T-cell (primary cell): ENCODE results near the gene RXYLT1. TPM values are rescaled to one million over a fixed set of nuclear protein-coding genes. Genes with fewer than 3 reads are reported as not detected.

Experiments used
- ATAC-seq, 4 experiments: fragments of 200-7000 bp in 3 of 4; fragments of 150-1000 bp in 1 of 4; cut with Tn5 transposase; replicated peaks in 1 of 4; 1 replicate in 3 of 4; 2 replicates in 1 of 4; pipeline ENCODE4 v1.10.0; 2021; ENCODE audit warnings: moderate library complexity in 3 of 4, mild to moderate bottlenecking in 2 of 4, moderate number of reproducible peaks in 1 of 4
- CTCF ChIA-PET, 2 donors: fragments of 300-600 bp; sonication (Branson Sonifier 250); formaldehyde crosslinking; loops; one replicate each; lab custom pipeline; 2022; ENCODE audit warnings: antibody characterized with exemption in 2 of 2; lab: Charles Lee
- POLR2A ChIA-PET, 2 donors: fragments of 300-600 bp; sonication (Branson Sonifier 250); formaldehyde crosslinking; loops; one replicate each; lab custom pipeline; 2022; ENCODE audit warnings: antibody characterized with exemption in 2 of 2; lab: Charles Lee
- DNase-seq, 35 experiments: peaks; one replicate each; pipeline versions ENCODE4 v3.0.0 to v3.0.0-alpha.2; 2013 to 2023
- H3K27ac ChIP-seq: one replicate; pipeline ENCODE4 v1.5.1; 2013; ENCODE audit warnings: low read length
- H3K27me3 ChIP-seq, 2 experiments: replicated peaks in 1 of 2; 1 replicate in 1 of 2; 2 replicates in 1 of 2; pipeline versions ENCODE4 v1.6.1 to v1.7.0; 2013; ENCODE audit warnings: low read length in 1 of 2, mixed read lengths in 1 of 2; ENCODE audit not compliant: control insufficient read depth in 2 of 2, insufficient read depth in 2 of 2; ENCODE audit errors: extremely low read depth in 1 of 2
- H3K36me3 ChIP-seq, 2 donors: 1 replicate in 1 of 2; 2 replicates in 1 of 2; pipeline versions ENCODE4 v1.6.1 to v1.7.0; 2013; ENCODE audit warnings: low read length in 1 of 2; ENCODE audit not compliant: control insufficient read depth in 2 of 2, insufficient read depth in 1 of 2; ENCODE audit errors: extremely low read depth in 1 of 2
- H3K4me1 ChIP-seq, 2 experiments: 1 replicate in 1 of 2; 2 replicates in 1 of 2; pipeline versions ENCODE4 v1.6.1 to v1.7.0; 2013; ENCODE audit warnings: low read length in 2 of 2, mixed read lengths in 1 of 2; ENCODE audit not compliant: insufficient read depth in 2 of 2, control insufficient read depth in 1 of 2; ENCODE audit errors: extremely low read depth in 1 of 2
- H3K4me3 ChIP-seq, 2 donors: 1 replicate in 1 of 2; 2 replicates in 1 of 2; pipeline versions ENCODE4 v1.5.1 to v1.7.0; 2013; ENCODE audit warnings: mild to moderate bottlenecking in 2 of 2, low read length in 1 of 2, moderate library complexity in 1 of 2; ENCODE audit not compliant: control insufficient read depth in 1 of 2; ENCODE audit errors: extremely low read depth in 1 of 2
- H3K9me3 ChIP-seq: 2 replicates; pipeline ENCODE4 v1.7.0; 2013
- H3K27ac Mint-ChIP-seq, 2 donors: one replicate each; pipeline ENCODE4 v1.8.0; 2020 to 2021; ENCODE audit warnings: mild to moderate bottlenecking in 2 of 2, mixed read lengths in 2 of 2
- H3K27me3 Mint-ChIP-seq, 2 donors: one replicate each; pipeline ENCODE4 v1.8.0; 2021 to 2022; ENCODE audit warnings: mixed read lengths in 2 of 2
- H3K36me3 Mint-ChIP-seq: one replicate; pipeline ENCODE4 v1.8.0; 2021; ENCODE audit warnings: mixed read lengths
- H3K4me1 Mint-ChIP-seq, 3 donors: one replicate each; pipeline ENCODE4 v1.8.0; 2020 to 2022; ENCODE audit warnings: mixed read lengths in 3 of 3, mild to moderate bottlenecking in 1 of 3
- H3K4me3 Mint-ChIP-seq, 3 donors: one replicate each; pipeline ENCODE4 v1.8.0; 2020 to 2022; ENCODE audit warnings: mild to moderate bottlenecking in 3 of 3, mixed read lengths in 3 of 3, moderate library complexity in 3 of 3
- H3K9me3 Mint-ChIP-seq, 3 donors: one replicate each; pipeline ENCODE4 v1.8.0; 2020 to 2022; ENCODE audit warnings: mixed read lengths in 3 of 3
- WGBS: methylation state at CpG from one replicate; pipeline ENCODE4 v1.1.5; 2013; ENCODE audit warnings: missing lambda C conversion rate; ENCODE audit not compliant: insufficient coverage; 5-methylcytosine and 5-hydroxymethylcytosine counted together
- total RNA-seq, 35 experiments: library from RNA in 6 of 35; stranded (reverse) in 6 of 35; fragments of 120-200 nt in 1 of 35; gene quantifications; one replicate each; pipeline versions ENCODE4 v1.2.1 to v1.2.4 and lab custom pipeline; 2013 to 2026

RXYLT1 gene
- total RNA-seq, 5 donors from 2014 or later (not counting 1 experiment from before 2014, with no cell fraction given): 8.5 to 18.6 (median 13.3) TPM

- H3K36me3 Mint-ChIP-seq: peaks cover 7% of the 10 kb centered on the region
- WGBS: no CpG with 5 or more reads among the region's 1 CpG
- Histone ChIP-seq H3K27me3 (peaks cover 0 to 9% of the 10 kb centered on the region in 2 experiments), H3K4me3 (no peak overlapping the region), H3K4me1 (no peaks in the 10 kb centered on the region), H3K9me3 (peaks cover 5% of the 10 kb centered on the region), H3K27ac (no peak overlapping the region), H3K36me3 (no peaks in the 10 kb centered on the region)
- peaks cover 19 to 28% of the 10 kb centered on the region in 2 donors for H3K27me3 Mint-ChIP-seq
- POLR2A ChIA-PET: no interaction called here
- DNase-seq (no peak), ATAC-seq (no peak)
- H3K9me3 Mint-ChIP-seq: peaks cover 0 to 25% (median 14%) of the 10 kb centered on the region in 3 donors
- H3K4me3 Mint-ChIP-seq: no peak overlapping the region
- no peaks in the 10 kb centered on the region for H3K4me1 Mint-ChIP-seq
- CTCF ChIA-PET: no interaction called here
- H3K27ac Mint-ChIP-seq: no peak overlapping the region
Measured at GRCh38 chr12:63766498-63766897, 13.2 kb upstream of the RXYLT1 start.

DNA sequence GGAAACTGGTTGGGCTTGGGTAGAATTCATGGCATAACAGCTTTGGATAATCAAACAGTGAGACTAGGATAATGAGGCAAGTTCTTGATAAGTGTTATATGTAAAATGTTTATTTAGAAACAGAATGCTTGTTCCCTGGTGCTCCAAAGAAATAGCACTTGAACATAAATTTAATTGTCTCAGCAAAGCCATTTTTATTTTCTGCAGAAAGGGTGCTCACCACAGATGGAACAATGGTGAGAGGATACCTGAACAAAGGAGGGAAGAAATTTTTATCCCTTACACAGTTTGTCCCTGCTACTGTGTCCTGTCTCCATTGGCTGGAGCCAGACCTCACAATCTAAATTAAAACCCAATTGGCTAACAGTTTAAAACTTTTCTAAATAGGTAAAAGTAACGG, 9.3 kb upstream of the RXYLT1 start:
- Histone ChIP-seq H3K36me3 (no peaks in the 10 kb centered on the region), H3K4me1 (no peaks in the 10 kb centered on the region), H3K4me3 (no peak overlapping the region), H3K9me3 (peaks cover 5% of the 10 kb centered on the region), H3K27ac (no peak overlapping the region), H3K27me3 (peaks cover 0 to 3% of the 10 kb centered on the region in 2 experiments)
- Mint-ChIP-seq H3K27me3 (peaks cover 12 to 24% of the 10 kb centered on the region in 2 donors), H3K4me3 (no peak overlapping the region), H3K9me3 (peaks cover 0 to 25% (median 14%) of the 10 kb centered on the region in 3 donors), H3K4me1 (no peaks in the 10 kb centered on the region), H3K27ac (no peak overlapping the region), H3K36me3 (peaks cover 7% of the 10 kb centered on the region)
- ATAC-seq (no peak), DNase-seq (no peak)
- WGBS: no CpG with 5 or more reads among the region's 1 CpG
- ChIA-PET CTCF (no interaction called here), POLR2A (no interaction called here)

DNA sequence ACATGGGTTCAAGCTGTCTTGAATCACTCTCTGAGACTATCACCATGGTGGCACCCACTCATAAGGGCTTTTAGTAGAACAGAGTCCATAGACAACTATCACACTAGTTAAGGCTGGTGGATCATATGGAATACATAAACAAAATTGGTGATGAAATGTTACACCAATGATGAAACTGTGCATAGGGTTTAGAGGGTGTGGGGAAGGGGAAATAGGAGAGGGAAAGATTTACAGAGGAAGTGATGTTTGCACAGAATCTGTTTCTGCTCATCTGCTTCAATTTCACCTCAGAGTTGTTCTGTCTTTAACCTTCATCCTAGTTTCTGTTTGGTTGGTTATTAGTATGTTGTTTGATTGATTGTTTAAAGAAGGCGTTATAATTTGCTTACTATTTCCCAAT, 2.4 kb upstream of the RXYLT1 start:
- H3K4me3 Mint-ChIP-seq: no peak overlapping the region
- ChIA-PET CTCF (interaction anchor here in 1 of 2 donors (0.5 kb wide), 1 partner anchor 473 kb away, joined by 9 read pairs; no protein-coding TSS in a partner anchor), POLR2A (no interaction called here)
- no peak overlapping the region for H3K27ac Mint-ChIP-seq
- H3K9me3 Mint-ChIP-seq: no peaks in the 10 kb centered on the region
- Histone ChIP-seq H3K4me1 (peaks cover 4 to 9% of the 10 kb centered on the region in 2 experiments), H3K27me3 (no peaks in the 10 kb centered on the region), H3K9me3 (no peaks in the 10 kb centered on the region), H3K36me3 (peaks cover 0 to 2% of the 10 kb centered on the region in 2 donors), H3K27ac (no peak overlapping the region), H3K4me3 (no peak overlapping the region)
- ATAC-seq: no peak
- H3K4me1 Mint-ChIP-seq: peaks cover 21 to 31% (median 26%) of the 10 kb centered on the region in 3 donors
- H3K36me3 Mint-ChIP-seq: peaks cover under 1% of the 10 kb centered on the region
- no CpG with 5 or more reads among the region's 1 CpG for WGBS
- DNase-seq: no peak
- H3K27me3 Mint-ChIP-seq: peaks cover 0 to 2% of the 10 kb centered on the region in 2 donors

GRCh38 chr12:63782466-63782865, 2.8 kb downstream of the RXYLT1 start:
- H3K4me1 Mint-ChIP-seq: peaks cover 25 to 51% (median 36%) of the 10 kb centered on the region in 3 donors
- no peaks in the 10 kb centered on the region for H3K9me3 Mint-ChIP-seq
- no CpG with 5 or more reads among the region's 1 CpG for WGBS
- H3K27me3 ChIP-seq: no peaks in the 10 kb centered on the region
- no peak overlapping the region for H3K27ac ChIP-seq
- H3K4me3 ChIP-seq: no peak overlapping the region
- ChIA-PET CTCF (interaction anchor here in 1 of 2 donors (0.7 to 1.3 kb wide), 2 partner anchors 9 to 254 kb away, joined by 3 to 4 read pairs; no protein-coding TSS in a partner anchor), POLR2A (no interaction called here)
- peaks cover 4 to 9% of the 10 kb centered on the region in 2 experiments for H3K4me1 ChIP-seq
- ATAC-seq (no peak), DNase-seq (no peak)
- H3K27ac Mint-ChIP-seq: no peak overlapping the region
- no peak overlapping the region for H3K4me3 Mint-ChIP-seq
- H3K9me3 ChIP-seq: no peaks in the 10 kb centered on the region
- no peaks in the 10 kb centered on the region for H3K27me3 Mint-ChIP-seq
- H3K36me3 Mint-ChIP-seq: peaks cover 35% of the 10 kb centered on the region
- peaks cover 3 to 28% of the 10 kb centered on the region in 2 donors for H3K36me3 ChIP-seq

DNA sequence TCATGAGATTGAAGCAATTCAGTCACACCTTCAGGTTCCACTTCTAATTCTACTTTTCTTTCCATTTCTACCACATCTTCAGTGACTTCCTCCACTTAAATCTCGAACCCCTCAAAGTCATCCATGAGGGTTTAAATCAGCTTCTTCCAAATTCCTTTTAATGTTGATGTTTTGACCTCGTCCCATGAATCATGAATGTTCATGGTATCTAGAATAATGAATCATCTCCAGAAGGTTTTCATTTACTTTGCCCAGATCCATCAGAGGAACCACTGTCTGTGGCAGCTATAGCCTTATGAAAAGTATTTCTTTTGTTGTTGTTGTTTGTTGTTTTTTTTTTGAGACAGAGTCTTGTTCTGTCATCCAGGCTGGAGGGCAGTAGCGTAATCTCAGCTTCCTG, 7.6 kb downstream of the RXYLT1 start:
- Mint-ChIP-seq H3K27me3 (no peaks in the 10 kb centered on the region), H3K9me3 (no peaks in the 10 kb centered on the region), H3K36me3 (peaks cover 70% of the 10 kb centered on the region), H3K27ac (no peak overlapping the region), H3K4me1 (peaks cover 4 to 24% (median 18%) of the 10 kb centered on the region in 3 donors), H3K4me3 (no peak overlapping the region)
- no peak for DNase-seq
- H3K36me3 ChIP-seq: peaks cover 3 to 53% of the 10 kb centered on the region in 2 donors
- H3K27me3 ChIP-seq: no peaks in the 10 kb centered on the region
- H3K9me3 ChIP-seq: no peaks in the 10 kb centered on the region
- no peak for ATAC-seq
- H3K4me1 ChIP-seq: no peaks in the 10 kb centered on the region
- no peak overlapping the region for H3K4me3 ChIP-seq
- ChIA-PET POLR2A (no interaction called here), CTCF (no interaction called here)
- WGBS: 100% methylated on average over 1 of the region's 3 CpGs
- no peak overlapping the region for H3K27ac ChIP-seq

DNA sequence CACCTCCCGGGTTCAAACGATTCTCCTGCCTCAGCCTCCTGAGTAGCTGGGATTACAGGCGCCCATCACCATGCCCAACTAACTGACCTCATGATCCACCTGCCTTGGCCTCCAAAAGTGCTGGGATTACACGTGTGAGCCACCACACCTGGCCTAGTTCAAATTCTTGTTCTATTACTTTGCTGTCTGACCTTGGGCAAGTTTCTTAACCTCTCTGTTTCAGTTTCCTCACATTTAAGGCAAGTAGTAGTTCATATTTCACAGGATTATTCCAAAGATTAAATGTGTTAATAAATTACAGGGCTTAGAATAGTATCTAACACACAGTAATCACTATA, 10.9 kb downstream of the RXYLT1 start:
- no peaks in the 10 kb centered on the region for H3K9me3 ChIP-seq
- ChIA-PET POLR2A (no interaction called here), CTCF (no interaction called here)
- H3K27ac ChIP-seq: no peak overlapping the region
- no peaks in the 10 kb centered on the region for H3K27me3 ChIP-seq
- Mint-ChIP-seq H3K27ac (no peak overlapping the region), H3K4me3 (no peak overlapping the region), H3K27me3 (no peaks in the 10 kb centered on the region), H3K36me3 (peaks cover 46% of the 10 kb centered on the region), H3K9me3 (no peaks in the 10 kb centered on the region), H3K4me1 (peaks cover 0 to 6% (median 5%) of the 10 kb centered on the region in 3 donors)
- H3K4me3 ChIP-seq: no peak overlapping the region
- DNase-seq (no peak), ATAC-seq (no peak)
- H3K36me3 ChIP-seq: peaks cover 3 to 31% of the 10 kb centered on the region in 2 donors
- no peaks in the 10 kb centered on the region for H3K4me1 ChIP-seq
- 93% methylated on average over 4 of the region's 4 CpGs for WGBS
